ENCODE data around the gene LRP1B.

Gene LRP1B

DNA sequence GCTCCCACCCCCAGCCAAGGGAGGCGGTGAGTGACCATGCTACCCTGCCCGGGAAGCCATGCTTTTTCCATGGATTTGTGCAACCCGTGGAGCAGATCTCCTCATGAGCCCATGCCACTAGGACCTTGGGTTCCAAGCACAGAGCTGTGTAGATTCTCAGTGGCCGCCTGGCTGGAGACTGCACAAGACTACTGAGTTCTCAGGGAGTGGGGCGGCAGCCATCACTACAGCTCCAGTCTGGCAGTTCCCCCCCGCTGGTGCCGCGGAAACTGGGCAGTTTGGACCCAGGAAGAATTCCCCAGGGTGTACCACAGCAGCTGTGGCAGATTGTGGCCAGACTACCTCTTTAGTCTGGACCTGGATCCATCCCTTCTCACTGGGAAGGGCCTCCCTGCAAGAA lies 470.6 kb downstream of the LRP1B start:
- no peak for DNase-seq (ENCODE audit: low read depth)

DNA sequence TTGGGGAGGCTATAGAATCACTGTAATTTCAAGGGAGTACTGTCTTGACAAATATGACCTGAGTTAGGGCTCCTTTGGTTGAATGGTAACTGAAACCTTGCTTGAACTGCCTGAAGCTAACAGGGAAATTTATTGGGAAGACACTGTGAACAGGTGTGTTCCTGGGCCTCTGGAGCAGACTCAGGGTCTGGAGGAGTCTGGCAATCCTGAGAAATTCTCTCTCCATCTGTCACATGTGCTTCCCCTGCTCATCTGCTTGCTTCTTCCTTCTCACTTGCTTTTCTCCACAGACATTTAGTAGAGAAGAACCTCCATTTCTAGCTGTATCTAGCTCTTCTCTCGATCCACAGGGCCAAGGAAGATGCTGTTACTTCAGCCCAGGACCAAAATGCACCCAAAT lies 476.5 kb downstream of the LRP1B start:
- no peak for DNase-seq (ENCODE audit: low read depth)

DNA sequence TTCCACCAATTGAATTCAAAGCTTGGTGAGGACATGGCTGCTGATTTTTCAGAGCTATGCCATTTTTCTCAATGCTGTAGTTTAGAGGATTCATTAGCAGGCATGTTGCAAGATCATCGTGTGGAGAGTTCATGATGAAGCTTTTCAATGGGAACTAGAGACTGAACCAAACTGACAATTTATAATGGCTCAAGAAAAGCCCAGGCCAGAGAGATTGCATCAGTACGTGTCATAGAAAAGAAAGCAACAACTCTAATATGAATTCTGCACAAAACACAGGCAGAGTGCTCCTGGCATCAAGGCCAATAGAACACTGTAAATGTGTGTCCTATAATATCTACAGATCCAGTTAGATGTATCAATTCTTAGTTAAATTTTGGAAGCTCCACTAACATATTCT lies 477.6 kb downstream of the LRP1B start:
- no peak for DNase-seq (ENCODE audit: low read depth)

DNA sequence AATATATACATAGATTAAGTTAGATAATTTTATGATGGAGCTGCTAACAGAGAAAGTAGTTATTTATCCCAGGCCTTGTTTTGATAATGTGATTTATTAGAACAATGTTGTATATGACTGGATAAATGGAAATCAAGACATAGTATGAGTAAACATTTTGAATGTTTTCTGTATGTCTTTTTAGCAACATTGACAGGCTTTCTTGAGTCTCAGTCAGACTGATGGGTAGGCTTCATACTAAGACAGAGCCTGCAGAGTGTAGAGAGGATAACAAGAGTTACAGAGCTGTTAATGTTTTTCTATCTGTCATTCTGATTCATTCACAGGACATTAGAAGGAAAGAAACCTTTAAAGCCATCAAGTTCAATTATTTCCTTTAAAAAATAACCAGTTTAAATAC lies 478.5 kb downstream of the LRP1B start:
- DNase-seq (ENCODE audit: low read depth) = no peak

DNA sequence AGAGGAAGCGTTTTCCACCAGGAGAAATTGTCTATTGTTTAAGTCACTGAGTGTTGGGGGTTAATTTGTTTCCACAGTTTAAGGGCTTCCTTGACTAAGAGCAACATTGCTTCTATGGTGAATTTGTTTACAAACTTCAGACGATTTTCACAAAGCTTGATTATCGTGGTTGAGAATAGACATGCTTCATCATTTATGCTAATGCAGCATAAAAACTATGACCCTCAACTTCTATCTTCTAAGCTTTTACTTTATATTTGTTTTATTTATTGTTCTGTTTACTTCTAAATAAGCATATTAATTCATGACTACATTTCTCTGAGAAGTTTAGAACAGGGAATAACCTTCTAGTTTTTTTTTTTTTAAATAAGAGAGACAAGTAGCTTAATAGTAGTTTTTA lies 483.5 kb downstream of the LRP1B start:
- no peak for DNase-seq (ENCODE audit: low read depth)

DNA sequence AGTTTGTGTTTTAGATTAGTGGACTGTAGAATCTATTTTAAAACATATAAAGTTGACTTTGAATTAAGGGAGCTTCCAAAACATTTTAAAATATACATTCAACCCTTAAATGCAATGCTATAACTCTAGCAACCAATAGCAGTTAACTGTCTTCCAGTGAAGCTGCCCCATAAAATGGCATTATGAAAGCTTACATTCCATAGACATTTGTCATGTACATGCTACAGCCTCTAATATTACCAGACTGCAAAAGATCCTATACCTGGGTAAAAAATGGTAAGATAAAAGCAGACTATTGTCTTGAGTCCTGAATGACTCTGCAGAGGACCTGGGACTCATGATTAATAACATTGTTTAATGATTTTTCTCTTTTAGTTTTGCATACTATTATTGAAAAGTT lies 489.4 kb downstream of the LRP1B start:
- peak; percentile 21 for DNase-seq (ENCODE audit: low read depth)

DNA sequence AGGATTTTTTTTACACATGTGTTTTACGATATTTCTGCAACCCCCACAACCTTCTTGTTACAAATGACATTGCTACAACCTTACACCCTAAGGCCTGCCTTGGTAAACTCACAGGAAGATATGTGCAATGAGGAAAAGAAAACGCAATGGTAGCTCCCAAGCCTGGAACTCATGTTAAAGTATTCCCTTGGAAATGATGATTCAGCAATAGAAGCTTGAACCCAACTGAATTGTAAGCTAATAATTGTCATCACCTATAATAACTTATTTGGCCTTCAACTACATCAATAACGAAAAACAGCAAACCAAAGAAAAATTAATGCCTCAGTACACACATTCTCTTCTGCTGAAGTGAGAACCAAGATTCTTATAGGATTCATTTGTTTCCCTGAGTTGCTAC lies 491.0 kb downstream of the LRP1B start:
- no peak for DNase-seq (ENCODE audit: low read depth)

DNA sequence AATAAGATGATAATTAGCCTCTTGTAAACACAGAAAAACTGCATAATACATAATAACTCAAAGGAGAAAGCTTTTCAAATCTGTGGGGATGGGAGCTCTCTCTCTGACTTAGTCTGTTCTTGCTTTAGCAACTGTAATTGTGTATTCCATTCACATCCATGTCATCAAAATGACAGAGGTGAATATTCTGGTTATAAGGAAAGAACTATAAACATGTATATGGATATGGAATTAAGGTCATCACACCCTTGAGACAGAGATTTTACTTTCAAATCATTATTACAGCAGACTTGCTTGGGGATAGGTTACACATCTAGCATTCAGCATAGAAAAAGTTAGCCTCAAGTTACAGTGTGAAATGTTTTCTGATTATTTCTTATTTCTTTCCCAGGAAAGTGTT lies 497.7 kb downstream of the LRP1B start:
- DNase-seq (ENCODE audit: low read depth) = no peak

DNA sequence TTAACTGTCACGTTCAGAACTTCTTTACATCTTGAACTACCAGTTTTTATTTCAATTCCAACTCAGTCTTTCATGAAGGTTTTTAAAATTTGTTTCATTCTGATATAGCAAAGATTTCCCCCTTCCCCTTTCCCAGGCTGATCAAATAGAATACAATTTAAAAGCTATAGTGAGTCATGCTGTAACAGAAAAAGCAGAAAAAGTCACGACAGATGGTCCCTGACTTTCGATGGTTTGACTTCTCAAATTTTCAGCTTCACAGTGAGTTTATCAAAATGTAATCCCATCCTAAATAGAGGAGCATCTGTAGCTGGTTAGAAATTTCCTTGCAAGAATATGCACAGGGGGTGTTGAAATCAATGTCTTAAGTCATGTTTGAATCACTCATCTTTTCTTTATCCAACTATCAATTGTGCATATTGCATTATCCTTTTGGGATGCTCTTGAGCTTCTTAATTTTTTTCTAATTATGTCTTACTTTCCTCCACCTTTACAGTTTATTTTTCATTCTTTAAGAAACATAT lies 500.3 kb downstream of the LRP1B start:
- DNase-seq (ENCODE audit: low read depth) = no peak

DNA sequence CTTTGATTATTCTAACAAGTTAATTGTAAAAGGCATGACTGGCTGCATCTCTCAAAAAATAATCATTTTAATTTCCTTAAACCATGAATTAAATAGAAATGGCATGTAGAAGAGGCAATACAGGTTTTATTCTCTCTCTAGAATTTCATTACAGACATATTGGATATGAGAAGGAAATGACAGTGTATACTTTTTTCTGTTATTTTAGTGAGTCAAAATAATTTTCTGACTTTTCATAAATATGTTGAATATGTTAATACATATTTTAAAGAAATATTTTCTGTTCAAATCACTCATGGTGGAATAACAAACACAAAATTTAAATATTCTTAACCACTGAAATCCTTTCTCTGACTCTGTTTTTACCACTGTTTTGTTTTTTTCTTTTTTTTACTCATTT lies 510.4 kb downstream of the LRP1B start:
- DNase-seq (ENCODE audit: low read depth) = no peak

DNA sequence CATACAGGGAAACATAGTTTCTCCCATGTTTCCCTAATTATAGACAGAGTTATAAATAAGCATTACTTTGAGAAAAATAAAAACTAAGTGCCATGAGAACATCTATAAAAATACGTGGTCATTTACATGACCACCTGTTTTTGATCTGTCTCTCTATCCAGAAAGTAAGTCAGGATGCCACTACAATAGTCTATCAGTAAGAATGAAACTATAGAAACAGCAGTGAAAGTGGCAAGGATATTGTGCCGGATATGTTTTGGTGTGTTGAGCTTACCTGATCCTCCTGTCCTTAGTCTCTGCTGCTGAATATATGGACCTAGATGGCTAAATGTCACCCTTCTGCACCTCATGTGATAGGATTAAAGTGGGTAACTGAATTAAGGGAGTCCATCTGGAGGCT lies 512.4 kb downstream of the LRP1B start:
- no peak for DNase-seq (ENCODE audit: low read depth)

DNA sequence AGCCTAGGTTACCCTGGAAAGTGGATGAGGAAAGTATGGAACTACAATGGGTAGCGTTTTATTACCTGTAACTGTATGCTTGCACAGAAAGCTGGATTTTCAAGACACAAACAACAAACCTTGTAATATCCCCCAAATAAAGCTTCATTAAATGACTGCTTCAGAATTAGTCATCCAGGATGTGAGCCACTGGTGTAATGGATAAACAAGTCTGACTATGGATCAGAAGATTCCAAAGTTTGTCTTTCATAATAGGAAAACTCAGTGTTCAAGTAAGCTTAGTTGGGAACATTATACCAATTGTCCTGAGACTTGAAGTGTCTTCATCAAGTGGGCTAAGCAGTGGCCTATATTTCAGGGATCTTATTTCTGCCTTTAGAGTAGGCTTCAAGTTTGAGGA lies 518.8 kb downstream of the LRP1B start:
- peak; percentile 3 for DNase-seq (ENCODE audit: low read depth)

DNA sequence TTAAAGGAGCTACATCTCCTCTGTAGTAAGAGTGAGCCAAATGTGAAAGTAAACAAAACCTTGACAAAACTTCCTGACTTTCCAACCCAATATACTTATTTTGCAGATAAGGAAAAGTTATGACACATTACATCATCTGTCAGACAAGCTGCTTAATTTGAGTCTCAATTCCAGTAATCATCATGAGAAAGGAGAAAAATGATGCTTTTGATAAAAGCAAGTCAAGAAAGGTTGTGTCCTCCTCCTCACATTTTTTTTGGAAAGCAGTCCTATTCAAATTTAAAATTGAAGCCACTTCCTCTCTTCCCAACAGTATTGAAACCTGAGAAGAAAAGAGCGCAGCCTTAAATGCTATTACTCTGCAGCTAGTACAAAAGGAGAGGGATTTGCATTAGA lies 519.6 kb downstream of the LRP1B start:
- peak; percentile 0 for DNase-seq (ENCODE audit: low read depth)

DNA sequence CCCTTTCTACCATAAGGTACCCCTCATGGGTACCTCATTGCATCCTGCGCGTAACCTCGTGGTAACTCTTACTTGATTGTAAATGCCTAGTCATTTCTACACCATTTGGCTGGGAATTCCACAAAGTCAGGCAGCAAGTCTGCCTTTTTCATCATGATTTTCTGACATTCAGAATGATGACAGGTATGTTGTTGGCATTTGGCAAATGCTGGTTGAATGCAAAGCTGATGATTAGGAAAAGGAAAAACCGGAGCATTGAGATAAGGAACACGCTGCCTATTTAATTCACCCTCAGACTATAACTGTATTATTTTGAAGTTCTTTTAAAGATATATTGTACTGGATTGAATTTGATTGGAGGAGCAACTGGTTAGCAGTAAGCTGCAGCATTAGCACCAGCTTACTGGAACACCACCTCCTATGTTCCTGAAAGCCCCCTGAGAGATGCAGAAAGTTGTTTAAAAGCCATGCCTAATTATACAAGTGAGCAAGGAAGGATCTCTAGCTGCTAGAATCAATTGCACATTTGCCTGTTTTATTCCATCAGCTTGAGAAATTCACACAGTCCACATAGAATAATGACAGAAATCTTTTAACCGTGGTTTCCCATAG lies 520.1 kb downstream of the LRP1B start:
- no peak for DNase-seq (ENCODE audit: low read depth)

DNA sequence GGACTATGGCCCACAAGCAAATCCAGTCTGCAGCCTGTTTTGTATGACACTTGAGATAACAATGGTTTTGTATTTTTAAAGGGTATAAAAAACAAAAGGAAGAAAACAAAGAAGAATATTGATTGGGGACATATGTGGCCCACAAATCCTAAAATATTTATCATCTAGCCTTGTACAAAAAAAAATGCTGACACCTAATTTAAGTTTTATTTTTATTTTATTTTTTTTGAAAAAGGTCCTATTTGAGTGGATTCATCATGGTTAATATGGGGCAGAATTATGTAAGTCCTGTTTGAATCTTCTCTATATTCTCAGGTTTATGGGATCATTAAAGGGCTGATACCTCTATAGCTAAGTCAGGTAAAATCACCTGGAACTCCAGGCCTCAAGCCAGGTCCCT lies 525.7 kb downstream of the LRP1B start:
- DNase-seq (ENCODE audit: low read depth) = no peak

DNA sequence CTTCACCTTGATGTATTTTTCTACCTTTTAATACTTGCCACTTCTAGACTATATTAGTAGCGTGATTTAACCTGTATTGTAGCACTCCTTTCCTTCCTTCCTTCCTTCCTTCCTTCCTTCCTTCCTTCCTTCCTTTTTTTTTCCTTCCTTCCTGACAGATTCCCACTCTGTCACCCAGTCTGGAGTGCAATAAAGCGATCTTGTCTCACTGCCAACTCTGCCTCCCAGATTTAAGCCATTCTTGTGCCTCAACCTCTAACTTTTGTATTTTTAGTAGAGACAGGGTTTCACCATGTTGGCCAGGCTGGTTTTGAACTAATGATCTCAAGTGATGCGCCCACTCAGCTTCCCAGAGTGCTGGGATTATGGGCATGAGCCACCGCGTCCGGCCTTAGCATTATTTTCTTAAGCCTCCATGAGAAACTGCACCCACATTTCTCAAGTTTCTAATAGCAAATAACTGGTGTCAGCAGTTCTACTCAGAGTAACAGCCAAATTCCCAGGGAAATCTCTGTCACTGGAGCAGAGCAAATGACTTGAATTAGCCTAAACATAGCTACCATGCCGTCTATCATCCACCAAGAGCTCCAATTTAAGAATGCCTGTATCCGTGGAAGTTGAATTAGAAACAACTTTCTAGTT lies 529.2 kb downstream of the LRP1B start:
- DNase-seq (ENCODE audit: low read depth) = no peak

DNA sequence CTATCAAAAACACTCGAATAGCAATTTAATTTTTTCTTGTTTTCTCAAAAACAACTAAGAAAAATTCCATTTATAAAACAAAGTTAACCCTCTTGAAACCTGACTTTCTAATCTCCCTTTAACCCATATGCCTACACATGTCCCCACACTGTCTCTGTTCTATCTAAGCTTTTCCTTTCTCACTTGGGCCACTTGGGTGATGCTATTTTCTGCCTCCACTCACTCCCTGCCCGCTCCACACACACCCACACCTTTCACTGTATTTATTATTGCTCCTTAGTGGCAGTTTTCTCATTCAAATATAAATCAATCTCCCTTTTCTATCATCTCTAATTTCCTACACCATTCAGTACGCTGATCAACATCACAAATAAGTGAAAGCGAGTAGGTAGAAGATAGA lies 531.1 kb downstream of the LRP1B start:
- DNase-seq (ENCODE audit: low read depth) = no peak

DNA sequence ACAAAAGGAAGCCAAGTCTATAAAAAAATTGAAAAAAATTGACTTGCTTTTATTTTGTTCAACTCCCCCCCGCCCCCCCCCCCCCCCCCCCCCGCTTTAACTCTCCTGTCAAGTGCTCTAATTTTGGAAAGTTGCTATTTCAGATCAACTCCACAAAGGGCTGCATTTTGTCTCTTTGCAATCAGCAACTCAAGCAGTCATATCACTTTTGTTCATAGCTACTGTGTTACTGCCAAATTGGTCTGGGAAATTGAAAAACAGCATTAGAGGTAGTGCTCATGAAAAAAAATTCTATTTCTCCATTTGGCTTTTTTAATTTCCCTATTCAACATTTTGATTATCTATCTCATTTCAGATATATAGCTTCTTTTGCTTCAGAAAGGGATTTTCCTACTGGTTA lies 531.8 kb downstream of the LRP1B start:
- DNase-seq (ENCODE audit: low read depth) = no peak

DNA sequence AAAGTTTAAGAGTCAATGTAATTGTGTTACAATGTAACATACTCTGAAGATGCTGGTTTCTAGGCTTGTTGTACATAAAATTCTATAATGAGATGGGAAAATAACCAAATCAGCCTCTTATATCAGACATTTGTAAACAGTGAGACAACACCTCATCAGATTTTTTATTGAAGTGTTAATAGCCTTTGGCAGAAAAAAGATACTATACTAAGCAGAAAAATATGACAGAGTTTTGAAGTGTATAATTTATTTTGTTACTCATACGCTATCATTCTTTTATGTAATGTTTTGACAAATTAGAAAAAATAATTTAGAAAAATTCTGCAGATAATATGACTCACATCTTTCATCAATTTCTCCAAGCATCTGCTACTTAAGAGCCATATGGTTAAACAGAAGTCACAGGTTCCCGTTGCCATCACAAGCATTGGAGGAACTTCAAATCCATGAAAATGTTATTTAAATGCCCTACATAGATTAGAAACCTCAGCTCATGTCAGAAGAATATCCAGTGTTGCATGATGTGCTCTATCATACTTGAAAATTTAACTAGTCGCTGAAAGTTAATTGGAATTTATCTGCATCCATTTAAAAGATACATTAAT lies 535.4 kb downstream of the LRP1B start:
- no peak for DNase-seq (ENCODE audit: low read depth)

DNA sequence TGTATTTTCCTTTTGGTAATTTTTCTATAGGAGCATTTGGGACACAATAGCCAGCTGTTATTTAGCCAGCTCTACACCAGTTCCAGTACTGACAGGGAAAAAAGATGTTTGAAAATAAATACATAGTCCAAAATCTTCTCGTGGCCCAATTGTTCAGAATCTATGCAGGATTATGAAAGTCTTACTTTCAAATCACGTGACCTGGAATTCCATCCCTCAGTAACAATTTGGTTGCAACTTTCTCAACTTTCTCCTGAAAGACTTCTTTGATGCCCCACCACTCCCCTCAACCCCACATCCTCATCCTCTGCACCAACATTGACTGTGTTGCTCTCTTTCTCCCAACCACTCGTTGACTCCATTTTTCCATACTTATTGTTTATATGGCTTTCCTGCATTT lies 539.0 kb downstream of the LRP1B start:
- DNase-seq (ENCODE audit: low read depth) = no peak

DNA sequence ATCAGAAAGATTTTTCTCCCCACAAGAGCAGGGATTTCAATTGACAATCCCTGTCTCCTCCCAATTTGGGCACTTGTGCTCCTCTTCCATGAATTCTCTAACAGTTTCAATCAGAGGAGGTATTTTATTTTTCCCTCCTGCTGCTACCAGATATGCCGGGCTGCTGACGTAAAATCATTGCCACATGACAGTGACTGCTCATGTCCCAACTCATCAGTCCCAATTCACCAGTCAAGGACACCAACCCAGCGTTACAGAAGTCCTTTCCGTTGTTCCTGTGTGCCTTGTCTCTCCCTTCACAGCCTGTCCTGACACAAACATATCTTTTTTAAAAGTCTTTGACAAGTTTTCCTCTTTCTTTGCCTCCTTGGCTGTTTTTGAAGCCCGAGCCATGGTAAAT lies 540.2 kb downstream of the LRP1B start:
- no peak for DNase-seq (ENCODE audit: low read depth)

DNA sequence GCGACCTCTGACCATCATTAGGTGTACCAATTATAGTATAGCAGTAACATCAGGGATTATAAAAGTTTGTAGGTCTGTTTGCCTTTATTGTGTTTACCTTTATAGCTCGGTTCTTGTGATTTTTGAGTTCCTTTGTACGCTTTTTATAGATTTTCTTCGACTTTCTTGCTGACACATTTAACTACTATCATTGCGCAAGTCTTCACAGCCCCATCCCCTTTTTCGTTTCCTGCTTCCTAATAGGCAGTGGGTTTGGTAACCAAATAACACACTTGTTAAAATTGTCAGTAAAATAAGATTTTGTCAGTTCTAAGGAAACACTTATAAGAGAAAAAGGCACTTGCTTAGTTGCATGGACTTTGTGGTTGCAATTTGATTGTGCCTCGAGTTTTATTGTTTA lies 541.5 kb downstream of the LRP1B start:
- no peak for DNase-seq (ENCODE audit: low read depth)

DNA sequence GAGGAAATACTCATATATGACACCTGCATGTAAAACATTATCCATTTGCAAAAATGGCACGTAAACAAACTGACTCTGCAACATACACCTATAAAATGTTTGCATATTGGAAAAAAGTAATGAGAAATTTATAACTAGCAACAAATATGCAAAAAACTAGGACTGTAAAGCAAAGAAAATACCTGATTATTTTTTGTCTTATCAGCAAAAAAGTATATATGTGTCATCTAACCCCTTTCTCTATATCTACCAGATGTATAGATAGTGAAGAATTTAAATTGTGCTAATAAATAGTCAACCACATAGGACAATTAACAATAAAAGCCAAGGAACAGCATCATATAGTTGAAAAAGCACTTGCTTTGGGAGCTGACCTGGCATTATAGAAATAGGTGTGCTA lies 543.8 kb downstream of the LRP1B start:
- DNase-seq (ENCODE audit: low read depth) = no peak

DNA sequence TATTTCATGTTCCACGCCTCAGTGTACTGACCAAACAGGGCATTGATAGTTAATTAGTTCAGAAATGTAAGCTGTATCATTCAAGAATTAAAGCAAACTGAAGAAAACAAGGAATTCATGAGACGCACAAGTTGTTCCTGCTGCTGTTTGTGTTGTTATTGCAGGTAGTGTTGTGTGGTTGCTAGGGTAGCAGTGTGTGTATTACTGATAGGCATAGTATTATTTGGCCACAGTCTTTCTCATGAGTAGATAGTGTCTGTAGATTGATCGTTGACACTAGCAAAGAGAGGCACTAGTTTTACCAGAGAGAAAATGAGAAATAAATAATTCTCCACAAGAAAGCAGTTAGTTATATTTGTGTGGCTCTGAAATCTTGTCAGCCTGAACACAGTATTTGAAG lies 548.6 kb downstream of the LRP1B start:
- no peak for DNase-seq (ENCODE audit: low read depth)

Measured in EH (cell line).